ENCODE measurements around the gene SF3A2. TPM values are rescaled to one million over a fixed set of nuclear protein-coding genes. Genes with fewer than 3 reads are reported as not detected.

SF3A2 gene
- total and polyA plus RNA-seq, 2 donors (not counting 1 experiment from before 2014, with no cell fraction given): 98.2 to 140 TPM

GRCh38 chr19:2261438-2262172, 25.0 kb downstream of the SF3A2 start:
- Histone ChIP-seq H3K4me1 (ENCODE audit: control insufficient read depth in 2 of 2, insufficient read depth in 2 of 2, low read length in 2 of 2) (peaks cover 54 to 88% of the 10 kb centered on the region in 2 donors), H3K9ac (ENCODE audit: low read length) (no peak overlapping the region)
- CTCF ChIA-PET: interaction anchor here (0.8 to 5.3 kb wide), 6 partner anchors 9 to 106 kb away, joined by 4 to 66 read pairs (median 6); no protein-coding TSS in a partner anchor

More at GRCh38 chr19:2261438-2262172, 25.0 kb downstream of the SF3A2 start:
- POLR2A ChIA-PET: interaction anchor here (0.7 to 1.6 kb wide), 3 partner anchors 8 to 11 kb away, joined by 3 to 13 read pairs (median 3); no protein-coding TSS in a partner anchor
- Histone ChIP-seq H2AFZ (ENCODE audit: insufficient read depth, low read depth, low read length, poor library complexity, severe bottlenecking) (no peak overlapping the region), H3K9me3 (ENCODE audit: control extremely low read depth in 1 of 3, control insufficient read depth in 2 of 3, insufficient read depth in 1 of 3, low read length in 2 of 3) (peaks cover 0 to 18% (median 0%) of the 10 kb centered on the region in 3 donors), H3K79me2 (ENCODE audit: control insufficient read depth, insufficient read depth, low read length) (peaks cover 45% of the 10 kb centered on the region), H3K4me2 (replicated peaks; ENCODE audit: low read depth, low read length, poor library complexity, severe bottlenecking) (no peak overlapping the region), H3K36me3 (replicated peaks in 1 of 2; ENCODE audit: control extremely low read depth in 1 of 2, control insufficient read depth in 1 of 2, extremely low read depth in 1 of 2, insufficient read depth in 2 of 2, low read length in 1 of 2) (no peaks in the 10 kb centered on the region), H3K27ac (ENCODE audit: low read length in 2 of 2) (no peak overlapping the region), H3K27me3 (replicated peaks in 1 of 4; ENCODE audit: control extremely low read depth in 1 of 4, control insufficient read depth in 3 of 4, insufficient read depth in 4 of 4, low read length in 3 of 4) (no peaks in the 10 kb centered on the region), H3K4me3 (ENCODE audit: control extremely low read depth in 1 of 5, extremely low read depth in 1 of 5, insufficient read depth in 1 of 5, low read depth in 2 of 5, low read length in 4 of 5) (no peak overlapping the region), H4K20me1 (ENCODE audit: control insufficient read depth, insufficient read depth, low read length, poor library complexity, severe bottlenecking) (no peaks in the 10 kb centered on the region)
- H3K27me3 Mint-ChIP-seq: no peaks in the 10 kb centered on the region
- TF ChIP-seq EZH2 (IDR thresholded peaks at IDR 0.05; ENCODE audit: borderline replicate concordance, insufficient read depth, low read depth, low read length, poor library complexity, severe bottlenecking) (no peak), CTCF (IDR thresholded peaks at IDR 0.05) (peak; percentile 54)
- peaks cover 50% of the 10 kb centered on the region for H3K4me1 Mint-ChIP-seq
- no peaks in the 10 kb centered on the region for H3K9me3 Mint-ChIP-seq (ENCODE audit: insufficient read depth)
- DNase-seq (no peak), ATAC-seq (ENCODE audit: low read depth) (no peak)
- WGBS (ENCODE audit: insufficient coverage): 94% methylated on average over 3 of the region's 7 CpGs
- peak overlapping the region; percentile 55 for H3K4me3 Mint-ChIP-seq
- intact Hi-C loops (cut with micrococcal nuclease): loop anchor here (10.0 kb wide), 1 partner anchor 363 kb away; no protein-coding TSS in a partner anchor
- H3K27ac Mint-ChIP-seq: peak overlapping the region; percentile 85
